Neutrophil (primary cell): ENCODE data around the gene METTL4.

Experiments
- H3K27ac ChIP-seq: fragments of 200-600 bp; sonication (generic); 2 replicates; pipeline ENCODE4 v1.5.1; 2016; ENCODE audit warnings: mild to moderate bottlenecking, moderate library complexity
- H3K27me3 ChIP-seq: fragments of 200-600 bp; sonication (generic); 2 replicates; pipeline ENCODE4 v1.6.0; 2016; ENCODE audit warnings: mild to moderate bottlenecking
- H3K36me3 ChIP-seq: fragments of 200-600 bp; sonication (generic); 2 replicates; pipeline ENCODE4 v1.5.1; 2017
- H3K4me1 ChIP-seq, 2 experiments: fragments of 200-600 bp in 1 of 2; sonication (generic) in 1 of 2; 1 replicate in 1 of 2; 2 replicates in 1 of 2; pipeline versions ENCODE4 v1.5.1 to v1.6.1; 2013 to 2016; ENCODE audit warnings: low read depth in 1 of 2, low read length in 1 of 2, mild to moderate bottlenecking in 1 of 2, moderate library complexity in 1 of 2; ENCODE audit not compliant: control insufficient read depth in 1 of 2, insufficient read depth in 1 of 2
- H3K4me3 ChIP-seq, 2 experiments: fragments of 200-600 bp in 1 of 2; sonication (generic) in 1 of 2; 1 replicate in 1 of 2; 2 replicates in 1 of 2; pipeline ENCODE4 v1.5.1; 2013 to 2016; ENCODE audit warnings: low read depth in 1 of 2, low read length in 1 of 2, mild to moderate bottlenecking in 1 of 2, moderate library complexity in 1 of 2
- H3K9me3 ChIP-seq: fragments of 200-600 bp; sonication (generic); 2 replicates; pipeline ENCODE4 v1.5.1; 2016
- CTCF ChIP-seq: fragments of 200-600 bp; sonication (generic); IDR thresholded peaks from 2 replicates; pipeline ENCODE4 v1.5.1; 2016; ENCODE audit warnings: antibody characterized with exemption

Gene METTL4

GRCh38 chr18:2512059-2512458 is 59.2 kb downstream of the METTL4 start:
- H3K36me3 ChIP-seq, result no peaks in the 10 kb centered on the region
- H3K4me3 ChIP-seq, result no peak overlapping the region
- no peaks in the 10 kb centered on the region for H3K4me1 ChIP-seq
- no peak overlapping the region for H3K27ac ChIP-seq
- H3K27me3 ChIP-seq, result no peaks in the 10 kb centered on the region
- TF ChIP-seq CTCF, result no peak
- no peaks in the 10 kb centered on the region for H3K9me3 ChIP-seq

DNA sequence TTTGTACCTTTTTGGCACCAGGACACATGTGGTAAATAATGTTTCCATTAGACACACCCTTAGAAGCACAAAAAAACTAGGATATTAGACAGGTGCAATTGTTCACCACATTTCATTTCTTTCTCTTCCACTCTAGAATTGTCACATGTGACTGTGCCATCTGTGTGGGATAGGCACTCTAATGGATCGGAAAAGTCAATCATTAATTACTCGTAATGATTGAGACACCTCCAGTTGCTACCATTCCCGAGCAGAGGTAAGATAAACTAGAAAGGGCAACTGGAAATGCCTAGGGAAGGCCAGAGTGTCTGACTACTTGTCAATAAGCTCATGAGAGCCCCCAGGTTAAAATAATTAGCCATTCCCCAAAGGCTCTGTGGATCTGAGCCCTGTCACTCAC is 59.9 kb downstream of the METTL4 start:
- no peak overlapping the region for H3K27ac ChIP-seq
- no peak for TF ChIP-seq CTCF

GRCh38 chr18:2510416-2510815 is 60.9 kb downstream of the METTL4 start:
- TF ChIP-seq CTCF, result no peak
- Histone ChIP-seq H3K4me3 (no peak overlapping the region), H3K4me1 (no peaks in the 10 kb centered on the region), H3K36me3 (no peaks in the 10 kb centered on the region), H3K9me3 (no peaks in the 10 kb centered on the region), H3K27ac (no peak overlapping the region), H3K27me3 (no peaks in the 10 kb centered on the region)

More for the DNA sequence above, 59.9 kb downstream of the METTL4 start:
- no peak overlapping the region for H3K4me3 ChIP-seq
- no peaks in the 10 kb centered on the region for H3K4me1 ChIP-seq
- H3K27me3 ChIP-seq, result no peaks in the 10 kb centered on the region
- no peaks in the 10 kb centered on the region for H3K36me3 ChIP-seq
- H3K9me3 ChIP-seq, result no peaks in the 10 kb centered on the region

DNA sequence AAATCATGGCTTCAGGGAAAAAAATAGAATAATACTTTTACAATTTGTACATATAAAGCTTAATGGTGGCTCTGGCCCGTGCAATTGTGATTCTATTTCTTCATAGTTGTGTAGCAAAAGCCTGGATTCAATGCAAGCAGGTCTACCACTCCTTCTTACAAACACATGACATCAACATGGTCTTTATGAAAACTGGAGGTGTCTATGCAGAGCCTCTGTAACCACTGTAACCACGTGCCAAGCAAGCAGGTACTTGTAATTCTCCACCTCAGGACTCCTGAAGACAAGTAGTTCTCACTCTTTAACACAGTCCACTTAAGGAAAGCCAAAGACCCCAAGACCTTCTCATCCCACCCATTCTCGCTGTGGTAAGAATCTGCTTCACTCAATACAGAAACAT is 62.6 kb downstream of the METTL4 start:
- no peak overlapping the region for H3K4me3 ChIP-seq
- H3K9me3 ChIP-seq, result no peaks in the 10 kb centered on the region
- no peaks in the 10 kb centered on the region for H3K27me3 ChIP-seq
- no peaks in the 10 kb centered on the region for H3K36me3 ChIP-seq
- no peaks in the 10 kb centered on the region for H3K4me1 ChIP-seq
- no peak overlapping the region for H3K27ac ChIP-seq
- no peak for TF ChIP-seq CTCF

GRCh38 chr18:2508155-2508554 is 63.1 kb downstream of the METTL4 start:
- Histone ChIP-seq H3K4me1 (no peaks in the 10 kb centered on the region), H3K27ac (no peak overlapping the region), H3K4me3 (no peak overlapping the region), H3K27me3 (no peaks in the 10 kb centered on the region), H3K9me3 (no peaks in the 10 kb centered on the region), H3K36me3 (no peaks in the 10 kb centered on the region)
- no peak for TF ChIP-seq CTCF

DNA sequence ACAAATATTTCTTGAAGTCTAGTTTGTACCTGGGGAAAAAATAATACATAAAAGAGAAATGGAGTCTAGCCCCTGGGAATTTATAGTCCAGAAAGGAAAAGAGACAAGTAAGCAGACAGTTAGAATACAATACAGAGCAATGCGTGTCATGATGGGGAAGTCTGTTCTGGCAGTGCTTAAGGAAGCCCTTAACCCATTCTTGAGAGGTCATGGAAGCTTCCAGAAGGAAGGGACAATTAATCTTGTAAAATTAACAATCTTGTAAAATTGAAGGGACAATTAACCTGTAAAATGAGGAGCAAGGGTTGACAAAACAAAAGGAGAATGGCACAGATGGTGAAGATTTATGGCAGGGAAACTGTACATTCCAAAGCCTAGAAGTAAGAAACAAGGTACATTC is 66.7 kb downstream of the METTL4 start:
- no peaks in the 10 kb centered on the region for H3K36me3 ChIP-seq
- no peak for TF ChIP-seq CTCF
- no peaks in the 10 kb centered on the region for H3K9me3 ChIP-seq
- H3K27ac ChIP-seq, result no peak overlapping the region
- no peaks in the 10 kb centered on the region for H3K4me1 ChIP-seq
- H3K4me3 ChIP-seq, result no peak overlapping the region
- H3K27me3 ChIP-seq, result no peaks in the 10 kb centered on the region
